ENCODE data around the gene RLF.
"Not testable (repeated sequence)": the region's sequence is repeated elsewhere in the genome, so short reads cannot be mapped to it uniquely, and the experiment has no call there.

RLF gene

DNA sequence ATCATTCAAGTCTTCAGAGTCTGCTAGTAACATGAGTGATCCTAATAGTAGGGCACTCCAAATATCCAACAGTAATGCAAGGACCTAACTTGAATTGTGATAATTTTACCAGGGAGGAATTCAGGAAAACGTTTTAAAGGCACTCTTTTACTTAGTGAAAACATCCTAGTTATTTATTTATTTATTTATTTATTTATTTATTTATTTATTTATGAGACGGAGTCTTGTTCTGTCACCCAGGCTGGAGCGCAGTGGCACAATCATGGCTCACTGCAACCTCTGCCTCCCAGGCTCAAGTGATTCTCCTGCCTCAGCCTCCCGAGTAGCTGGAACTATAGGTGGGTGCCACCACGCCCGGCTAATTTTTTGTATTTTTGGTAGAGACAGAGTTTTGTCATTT lies 33.5 kb downstream of the RLF start:
- not testable (repeated sequence) for H3K4me3 ChIP-seq (ENCODE audit: low read depth in 1 of 2, low read length in 2 of 2); H3K9me3 ChIP-seq (ENCODE audit: control insufficient read depth in 1 of 2, low read length in 2 of 2); H3K9ac ChIP-seq (ENCODE audit: low read depth in 1 of 2, low read length in 2 of 2); H3K27ac ChIP-seq (ENCODE audit: low read depth, low read length); H3K4me1 ChIP-seq (ENCODE audit: control insufficient read depth in 1 of 2, insufficient read depth in 2 of 2, low read length in 2 of 2); H3K27me3 ChIP-seq (ENCODE audit: control insufficient read depth in 1 of 2, insufficient read depth in 2 of 2, low read length in 2 of 2)
- H3K36me3 ChIP-seq (ENCODE audit: control insufficient read depth in 1 of 2, insufficient read depth in 2 of 2, low read length in 2 of 2), result peaks cover 29 to 45% of the 10 kb centered on the region in 2 donors

DNA sequence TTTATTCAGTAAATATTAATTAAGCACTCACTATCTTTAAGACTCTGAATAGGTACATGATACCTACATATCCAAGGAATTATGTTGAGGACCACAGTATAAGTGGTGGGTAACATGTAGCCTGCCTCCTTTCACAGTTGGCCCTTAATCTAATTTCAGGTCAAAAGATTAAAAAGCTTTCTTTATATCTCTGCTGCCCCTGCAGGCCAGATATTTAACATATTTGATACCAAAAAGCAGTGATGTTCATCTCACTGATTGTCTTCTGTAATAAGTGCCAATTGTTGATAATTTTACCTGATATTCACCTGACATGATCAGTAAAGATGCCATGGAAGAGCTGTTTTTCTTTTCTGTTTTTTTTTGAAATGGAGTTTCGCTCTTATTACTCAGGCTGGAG lies 36.5 kb downstream of the RLF start:
- Histone ChIP-seq H3K4me1 (ENCODE audit: control insufficient read depth in 1 of 2, insufficient read depth in 2 of 2, low read length in 2 of 2) (no peaks in the 10 kb centered on the region), H3K36me3 (ENCODE audit: control insufficient read depth in 1 of 2, insufficient read depth in 2 of 2, low read length in 2 of 2) (peaks cover 16 to 30% of the 10 kb centered on the region in 2 donors), H3K27ac (ENCODE audit: low read depth, low read length) (no peak overlapping the region), H3K9me3 (ENCODE audit: control insufficient read depth in 1 of 2, low read length in 2 of 2) (no peaks in the 10 kb centered on the region), H3K27me3 (ENCODE audit: control insufficient read depth in 1 of 2, insufficient read depth in 2 of 2, low read length in 2 of 2) (no peaks in the 10 kb centered on the region), H3K4me3 (ENCODE audit: low read depth in 1 of 2, low read length in 2 of 2) (no peak overlapping the region), H3K9ac (ENCODE audit: low read depth in 1 of 2, low read length in 2 of 2) (no peak overlapping the region)

DNA sequence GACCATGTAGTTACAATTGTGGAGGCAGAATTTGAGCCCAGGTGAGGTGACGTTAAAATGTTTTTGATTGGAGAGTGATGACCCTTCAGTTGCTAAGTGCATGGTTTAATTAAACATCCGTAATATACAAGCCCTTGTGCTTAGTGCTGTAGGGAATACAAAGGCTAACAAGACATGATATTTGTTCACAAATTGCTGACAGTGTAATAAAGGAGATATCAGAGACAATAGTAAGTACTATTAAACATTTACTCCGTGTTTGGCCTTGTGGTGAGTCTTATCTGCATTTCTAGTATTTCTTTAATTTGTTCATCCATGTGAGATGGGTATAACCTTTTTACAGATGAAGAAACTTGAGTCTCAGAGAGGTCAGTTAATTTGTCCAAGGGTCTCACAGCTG lies 37.9 kb downstream of the RLF start:
- Histone ChIP-seq H3K9ac (ENCODE audit: low read depth in 1 of 2, low read length in 2 of 2) (no peak overlapping the region), H3K36me3 (ENCODE audit: control insufficient read depth in 1 of 2, insufficient read depth in 2 of 2, low read length in 2 of 2) (peaks cover 20 to 27% of the 10 kb centered on the region in 2 donors), H3K27ac (ENCODE audit: low read depth, low read length) (no peak overlapping the region), H3K4me3 (ENCODE audit: low read depth in 1 of 2, low read length in 2 of 2) (no peak overlapping the region), H3K9me3 (ENCODE audit: control insufficient read depth in 1 of 2, low read length in 2 of 2) (no peaks in the 10 kb centered on the region), H3K27me3 (ENCODE audit: control insufficient read depth in 1 of 2, insufficient read depth in 2 of 2, low read length in 2 of 2) (no peaks in the 10 kb centered on the region), H3K4me1 (ENCODE audit: control insufficient read depth in 1 of 2, insufficient read depth in 2 of 2, low read length in 2 of 2) (no peaks in the 10 kb centered on the region)

GRCh38 chr1:40204856-40205255 lies 43.7 kb downstream of the RLF start:
- Histone ChIP-seq H3K4me1 (ENCODE audit: control insufficient read depth in 1 of 2, insufficient read depth in 2 of 2, low read length in 2 of 2) (peaks cover 0 to 4% of the 10 kb centered on the region in 2 donors), H3K36me3 (ENCODE audit: control insufficient read depth in 1 of 2, insufficient read depth in 2 of 2, low read length in 2 of 2) (peaks cover 4 to 28% of the 10 kb centered on the region in 2 donors), H3K9ac (ENCODE audit: low read depth in 1 of 2, low read length in 2 of 2) (no peak overlapping the region), H3K4me3 (ENCODE audit: low read depth in 1 of 2, low read length in 2 of 2) (no peak overlapping the region), H3K9me3 (ENCODE audit: control insufficient read depth in 1 of 2, low read length in 2 of 2) (no peaks in the 10 kb centered on the region), H3K27ac (ENCODE audit: low read depth, low read length) (no peak overlapping the region), H3K27me3 (ENCODE audit: control insufficient read depth in 1 of 2, insufficient read depth in 2 of 2, low read length in 2 of 2) (no peaks in the 10 kb centered on the region)

- Histone ChIP-seq H3K4me1 (ENCODE audit: control insufficient read depth in 1 of 2, insufficient read depth in 2 of 2, low read length in 2 of 2) (peaks cover 0 to 4% of the 10 kb centered on the region in 2 donors), H3K27me3 (ENCODE audit: control insufficient read depth in 1 of 2, insufficient read depth in 2 of 2, low read length in 2 of 2) (no peaks in the 10 kb centered on the region), H3K9me3 (ENCODE audit: control insufficient read depth in 1 of 2, low read length in 2 of 2) (no peaks in the 10 kb centered on the region), H3K9ac (ENCODE audit: low read depth in 1 of 2, low read length in 2 of 2) (no peak overlapping the region), H3K27ac (ENCODE audit: low read depth, low read length) (no peak overlapping the region), H3K4me3 (ENCODE audit: low read depth in 1 of 2, low read length in 2 of 2) (no peak overlapping the region), H3K36me3 (ENCODE audit: control insufficient read depth in 1 of 2, insufficient read depth in 2 of 2, low read length in 2 of 2) (peaks cover 0 to 31% of the 10 kb centered on the region in 2 donors)
These were observed 49.5 kb downstream of the RLF start for GRCh38 chr1:40210511-40211204.

GRCh38 chr1:40218333-40218732 lies 57.1 kb downstream of the RLF start:
- H3K36me3 ChIP-seq (ENCODE audit: control insufficient read depth in 1 of 2, insufficient read depth in 2 of 2, low read length in 2 of 2), result peaks cover 0 to 3% of the 10 kb centered on the region in 2 donors
- no peak overlapping the region for H3K27ac ChIP-seq (ENCODE audit: low read depth, low read length)
- H3K4me1 ChIP-seq (ENCODE audit: control insufficient read depth in 1 of 2, insufficient read depth in 2 of 2, low read length in 2 of 2), result no peaks in the 10 kb centered on the region
- no peaks in the 10 kb centered on the region for H3K27me3 ChIP-seq (ENCODE audit: control insufficient read depth in 1 of 2, insufficient read depth in 2 of 2, low read length in 2 of 2)
- no peak overlapping the region for H3K9ac ChIP-seq (ENCODE audit: low read depth in 1 of 2, low read length in 2 of 2)
- H3K4me3 ChIP-seq (ENCODE audit: low read depth in 1 of 2, low read length in 2 of 2), result no peak overlapping the region
- no peaks in the 10 kb centered on the region for H3K9me3 ChIP-seq (ENCODE audit: control insufficient read depth in 1 of 2, low read length in 2 of 2)

DNA sequence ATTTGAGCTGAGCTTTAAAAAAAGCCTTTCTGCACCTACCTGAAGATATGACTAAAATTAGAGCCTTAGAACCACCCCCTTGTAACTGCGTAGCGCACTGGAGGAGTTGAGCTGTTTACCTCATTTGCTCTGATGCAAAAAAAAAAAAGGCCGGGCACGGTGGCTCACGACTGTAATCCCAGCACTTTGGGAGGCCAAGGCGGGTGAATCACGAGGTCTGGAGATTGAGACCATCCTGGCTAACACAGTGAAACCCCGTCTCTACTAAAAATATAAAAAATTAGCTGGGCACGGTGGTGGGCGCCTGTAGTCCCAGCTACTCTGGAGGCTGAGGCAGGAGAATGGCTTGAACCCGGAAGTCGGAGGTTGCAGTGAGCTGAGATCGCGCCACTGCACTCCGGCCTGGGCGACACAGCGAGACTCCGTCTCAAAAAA lies 60.3 kb downstream of the RLF start:
- not testable (repeated sequence) for H3K4me3 ChIP-seq (ENCODE audit: low read depth in 1 of 2, low read length in 2 of 2); H3K27ac ChIP-seq (ENCODE audit: low read depth, low read length); H3K36me3 ChIP-seq (ENCODE audit: control insufficient read depth in 1 of 2, insufficient read depth in 2 of 2, low read length in 2 of 2); H3K9me3 ChIP-seq (ENCODE audit: control insufficient read depth in 1 of 2, low read length in 2 of 2); H3K9ac ChIP-seq (ENCODE audit: low read depth in 1 of 2, low read length in 2 of 2); H3K4me1 ChIP-seq (ENCODE audit: control insufficient read depth in 1 of 2, insufficient read depth in 2 of 2, low read length in 2 of 2); H3K27me3 ChIP-seq (ENCODE audit: control insufficient read depth in 1 of 2, insufficient read depth in 2 of 2, low read length in 2 of 2)

DNA sequence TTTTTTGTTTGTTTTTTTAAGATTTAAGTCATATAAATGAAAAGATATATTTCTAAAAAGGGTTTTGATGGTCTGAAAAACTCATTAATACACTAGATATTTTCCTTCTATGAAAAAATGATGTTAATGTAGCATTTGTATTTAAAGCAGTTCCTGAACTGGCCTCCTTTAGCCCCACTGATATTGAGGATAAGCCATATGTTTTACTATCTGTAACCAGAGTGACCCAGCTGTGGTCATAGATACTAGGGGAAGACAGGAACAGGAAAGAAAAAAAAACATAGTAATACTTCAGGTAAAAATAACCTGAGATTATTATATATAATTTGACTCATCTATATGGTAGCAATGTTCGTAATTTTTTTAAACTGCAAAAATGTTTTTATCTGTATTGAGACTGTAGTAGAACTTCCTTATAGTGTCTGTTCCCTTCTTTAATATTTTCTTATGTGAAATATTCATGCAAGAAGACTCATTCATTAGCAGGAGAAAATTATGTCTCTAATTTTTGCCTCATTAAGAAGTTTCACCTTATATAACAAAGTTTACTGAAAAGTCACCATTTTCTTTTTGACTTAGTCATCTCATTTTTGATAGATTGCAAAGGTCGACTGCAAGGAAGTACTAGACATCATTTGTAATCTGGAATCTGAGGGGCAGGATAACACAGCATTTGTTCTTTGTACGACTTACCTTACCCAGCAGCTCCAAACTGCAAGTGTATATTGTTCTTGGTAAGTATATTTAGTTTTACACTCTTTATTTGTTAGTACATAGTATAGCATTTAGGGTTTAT lies 61.0 kb downstream of the RLF start:
- Histone ChIP-seq H3K36me3 (ENCODE audit: control insufficient read depth in 1 of 2, insufficient read depth in 2 of 2, low read length in 2 of 2) (peaks cover 0 to 3% of the 10 kb centered on the region in 2 donors), H3K4me1 (ENCODE audit: control insufficient read depth in 1 of 2, insufficient read depth in 2 of 2, low read length in 2 of 2) (no peaks in the 10 kb centered on the region), H3K27ac (ENCODE audit: low read depth, low read length) (no peak overlapping the region), H3K27me3 (ENCODE audit: control insufficient read depth in 1 of 2, insufficient read depth in 2 of 2, low read length in 2 of 2) (no peaks in the 10 kb centered on the region), H3K9me3 (ENCODE audit: control insufficient read depth in 1 of 2, low read length in 2 of 2) (no peaks in the 10 kb centered on the region), H3K9ac (ENCODE audit: low read depth in 1 of 2, low read length in 2 of 2) (no peak overlapping the region), H3K4me3 (ENCODE audit: low read depth in 1 of 2, low read length in 2 of 2) (no peak overlapping the region)

- Histone ChIP-seq H3K27me3 (ENCODE audit: control insufficient read depth in 1 of 2, insufficient read depth in 2 of 2, low read length in 2 of 2) (no peaks in the 10 kb centered on the region), H3K27ac (ENCODE audit: low read depth, low read length) (no peak overlapping the region), H3K9me3 (ENCODE audit: control insufficient read depth in 1 of 2, low read length in 2 of 2) (no peaks in the 10 kb centered on the region), H3K9ac (ENCODE audit: low read depth in 1 of 2, low read length in 2 of 2) (no peak overlapping the region), H3K36me3 (ENCODE audit: control insufficient read depth in 1 of 2, insufficient read depth in 2 of 2, low read length in 2 of 2) (no peaks in the 10 kb centered on the region), H3K4me3 (ENCODE audit: low read depth in 1 of 2, low read length in 2 of 2) (no peak overlapping the region), H3K4me1 (ENCODE audit: control insufficient read depth in 1 of 2, insufficient read depth in 2 of 2, low read length in 2 of 2) (no peaks in the 10 kb centered on the region)
These were observed 62.9 kb downstream of the RLF start for GRCh38 chr1:40224040-40224439.

- no peaks in the 10 kb centered on the region for H3K9me3 ChIP-seq (ENCODE audit: control insufficient read depth in 1 of 2, low read length in 2 of 2)
- H3K27me3 ChIP-seq (ENCODE audit: control insufficient read depth in 1 of 2, insufficient read depth in 2 of 2, low read length in 2 of 2), result no peaks in the 10 kb centered on the region
- H3K9ac ChIP-seq (ENCODE audit: low read depth in 1 of 2, low read length in 2 of 2), result no peak overlapping the region
- peaks cover 0 to 3% of the 10 kb centered on the region in 2 donors for H3K36me3 ChIP-seq (ENCODE audit: control insufficient read depth in 1 of 2, insufficient read depth in 2 of 2, low read length in 2 of 2)
- no peak overlapping the region for H3K4me3 ChIP-seq (ENCODE audit: low read depth in 1 of 2, low read length in 2 of 2)
- no peaks in the 10 kb centered on the region for H3K4me1 ChIP-seq (ENCODE audit: control insufficient read depth in 1 of 2, insufficient read depth in 2 of 2, low read length in 2 of 2)
- H3K27ac ChIP-seq (ENCODE audit: low read depth, low read length), result no peak overlapping the region
These were observed 65.0 kb downstream of the RLF start for GRCh38 chr1:40226192-40226591.

All from duodenal mucosa (tissue), 2 donors.